Sciatic nerve (tissue), 2 donors: ENCODE results near the gene PPP1R1B. TPM values are rescaled to one million over a fixed set of nuclear protein-coding genes. Genes with fewer than 3 reads are reported as not detected.
"Not testable (repeated sequence)": the region's sequence is repeated elsewhere in the genome, so short reads cannot be mapped to it uniquely, and the experiment has no call there.

Source experiments
- ATAC-seq: fragments of 200-7000 bp; cut with Tn5 transposase; one replicate; pipeline ENCODE4 v1.9.1; 2020; ENCODE audit warnings: mild to moderate bottlenecking, moderate library complexity
- DNase-seq: peaks from one replicate; pipeline ENCODE4 v3.0.0-alpha.2; 2020; ENCODE audit warnings: low spot score
- intact Hi-C: fragments of 100-400 bp; cut with DNase I; formaldehyde crosslinking; loops from one replicate; pipeline ENCODE4 v1.14.2; 2022
- total RNA-seq: library from RNA; stranded (reverse); fragmentation: NEBNext Ultra II Directional; extraction: Animal tissue kit (Norgen Biotek cat#: 25700); gene quantifications from one replicate; pipeline ENCODE4 v1.2.1, GENCODE V29; 2021
- donor health status: DM: no; HTN: no; CAD: no.
- donor health status: DM: no; HTN: no; CAD: no.

Gene PPP1R1B
- total RNA-seq, result 3.3 TPM

GRCh38 chr17:39626171-39627046 lies at the start of gene PPP1R1B:
TSS of gene PPP1R1B (plus strand) at chr17:39626952. CDS start at chr17:39627393, 441 bp downstream.
- DNase-seq (no peak), ATAC-seq (no peak)
- intact Hi-C loops, result no loop called here

GRCh38 chr17:39578272-39578671 lies 48.5 kb upstream of the PPP1R1B start:
- intact Hi-C loops, result no loop called here
- ATAC-seq, result no peak
- DNase-seq, result no peak

GRCh38 chr17:39579318-39580081 lies 47.3 kb upstream of the PPP1R1B start:
- DNase-seq, result no peak
- intact Hi-C loops, result no loop called here
- ATAC-seq, result no peak

GRCh38 chr17:39580082-39580468 lies 46.7 kb upstream of the PPP1R1B start:
- no peak for DNase-seq
- intact Hi-C loops, result no loop called here
- no peak for ATAC-seq

GRCh38 chr17:39581071-39581758 lies 45.5 kb upstream of the PPP1R1B start:
- DNase-seq, result no peak
- intact Hi-C loops, result no loop called here
- ATAC-seq, result no peak

GRCh38 chr17:39581759-39582085 lies 45.0 kb upstream of the PPP1R1B start:
- no peak for DNase-seq
- intact Hi-C loops, result no loop called here
- no peak for ATAC-seq

GRCh38 chr17:39582658-39583057 lies 44.1 kb upstream of the PPP1R1B start:
- intact Hi-C loops, result no loop called here
- ATAC-seq (no peak), DNase-seq (no peak)

- ATAC-seq, DNase-seq, intact Hi-C loops: not testable (repeated sequence)
Observed at GRCh38 chr17:39590180-39590579, 36.6 kb upstream of the PPP1R1B start.

GRCh38 chr17:39591958-39592954 lies 34.5 kb upstream of the PPP1R1B start:
- no peak for ATAC-seq
- intact Hi-C loops, result no loop called here
- DNase-seq, result no peak

GRCh38 chr17:39593371-39593770 lies 33.4 kb upstream of the PPP1R1B start:
- ATAC-seq, result no peak
- intact Hi-C loops, result no loop called here
- no peak for DNase-seq

- ATAC-seq, result no peak
- DNase-seq, result no peak
- intact Hi-C loops, result no loop called here
Observed at GRCh38 chr17:39595294-39595693, 31.5 kb upstream of the PPP1R1B start.

- no peak for DNase-seq
- no peak for ATAC-seq
- intact Hi-C loops, result no loop called here
Observed at GRCh38 chr17:39595928-39596510, 30.7 kb upstream of the PPP1R1B start.

- DNase-seq, result no peak
- no peak for ATAC-seq
- intact Hi-C loops, result no loop called here
Observed at GRCh38 chr17:39596543-39597267, 30.0 kb upstream of the PPP1R1B start.

GRCh38 chr17:39597372-39598046 lies 29.2 kb upstream of the PPP1R1B start:
- intact Hi-C loops, result no loop called here
- DNase-seq (no peak), ATAC-seq (no peak)

GRCh38 chr17:39598047-39598481 lies 28.7 kb upstream of the PPP1R1B start:
- ATAC-seq (no peak), DNase-seq (no peak)
- intact Hi-C loops, result no loop called here

- intact Hi-C loops, result no loop called here
- ATAC-seq, result no peak
- DNase-seq, result no peak
Observed at GRCh38 chr17:39598630-39599003, 28.1 kb upstream of the PPP1R1B start.

GRCh38 chr17:39599004-39599664 lies 27.6 kb upstream of the PPP1R1B start:
- no peak for DNase-seq
- intact Hi-C loops, result no loop called here
- ATAC-seq, result no peak
